ENCODE measurements around the gene SKOR2. TPM values are rescaled to one million over a fixed set of nuclear protein-coding genes. Genes with fewer than 3 reads are reported as not detected.

SKOR2 gene
- total RNA-seq, 1 experiment from 2014 or later = not detected

- H3K4me1 ChIP-seq (ENCODE audit: control insufficient read depth in 1 of 2, insufficient read depth in 2 of 2, low read length in 2 of 2) = no peaks in the 10 kb centered on the region
- no peak overlapping the region for H3K4me3 ChIP-seq (replicated peaks in 1 of 2; ENCODE audit: low read depth in 1 of 2, low read length in 2 of 2)
- H3K79me2 ChIP-seq (ENCODE audit: insufficient read depth, low read length) = no peaks in the 10 kb centered on the region
- H3K36me3 ChIP-seq (ENCODE audit: control insufficient read depth in 1 of 2, insufficient read depth in 2 of 2, low read length in 2 of 2) = no peaks in the 10 kb centered on the region
- no TSS peak for BruUV-seq (replicated peaks)
- TF ChIP-seq JUND (IDR thresholded peaks at IDR 0.05) (no peak), FOSL1 (IDR thresholded peaks at IDR 0.05; ENCODE audit: low read depth) (no peak), MAX (IDR thresholded peaks at IDR 0.05) (no peak)
- no peak for DNase-seq (ENCODE audit: low read depth, low spot score)
- peaks cover 0 to 3% of the 10 kb centered on the region in 2 experiments; a peak in 1 of 4 replicates for H3K9me3 ChIP-seq (ENCODE audit: control insufficient read depth in 1 of 2, insufficient read depth in 1 of 2, low read depth in 1 of 2, low read length in 2 of 2)
- ChIA-PET CTCF (no interaction called here), RAD21 (ENCODE audit: low non-redundant PET in 1 of 2, low total read pairs in 2 of 2, uncharacterized antibody in 2 of 2, unreplicated experiment in 2 of 2) (no interaction called here), POLR2A (no interaction called here)
- no peaks in the 10 kb centered on the region for H3K9me2 ChIP-seq (ENCODE audit: insufficient read depth)
- no peak overlapping the region for H3K9ac ChIP-seq (ENCODE audit: low read length)
- peaks cover 39% of the 10 kb centered on the region for H3K27me3 ChIP-seq (ENCODE audit: insufficient read depth, low read length)
- H2AFZ ChIP-seq (ENCODE audit: low read depth, low read length, poor library complexity, severe bottlenecking) = no peak overlapping the region
- H3K27ac ChIP-seq (ENCODE audit: low read depth, low read length) = no peak overlapping the region
- intact Hi-C loops (cut with micrococcal nuclease) = no loop called here
- no peak overlapping the region for H3K4me2 ChIP-seq (ENCODE audit: low read length)
- ATAC-seq = no peak
- no peaks in the 10 kb centered on the region for H4K20me1 ChIP-seq (ENCODE audit: insufficient read depth)
Measured at GRCh38 chr18:47248604-47249313, 2.7 kb downstream of the SKOR2 start.

GRCh38 chr18:47248115-47248603 lies 3.3 kb downstream of the SKOR2 start:
- RAD21 ChIA-PET (ENCODE audit: low non-redundant PET in 1 of 2, low total read pairs in 2 of 2, uncharacterized antibody in 2 of 2, unreplicated experiment in 2 of 2) = no interaction called here
- no peak overlapping the region for H3K27ac ChIP-seq (ENCODE audit: low read depth, low read length)
- peaks cover 0 to 3% of the 10 kb centered on the region in 2 experiments; a peak in 1 of 4 replicates for H3K9me3 ChIP-seq (ENCODE audit: control insufficient read depth in 1 of 2, insufficient read depth in 1 of 2, low read depth in 1 of 2, low read length in 2 of 2)
- TF ChIP-seq CTCF (IDR thresholded peaks at IDR 0.05 in 2 of 3, conservative IDR thresholded peaks at IDR 0.05 in 1 of 3; ENCODE audit: borderline replicate concordance in 1 of 3, insufficient read depth in 1 of 3, low read depth in 2 of 3, low read length in 2 of 3) (no peak), EGR1 (IDR thresholded peaks at IDR 0.05; ENCODE audit: low read depth) (no peak), CBX3 (IDR thresholded peaks at IDR 0.05; ENCODE audit: low read depth) (no peak), CEBPB (IDR thresholded peaks at IDR 0.05; ENCODE audit: low read depth) (no peak), RAD21 (IDR thresholded peaks at IDR 0.05; ENCODE audit: low read depth) (no peak), ATF3 (IDR thresholded peaks at IDR 0.05) (no peak), EZH2 (IDR thresholded peaks at IDR 0.05) (no peak), MAX (IDR thresholded peaks at IDR 0.05) (no peak), ELF1 (IDR thresholded peaks at IDR 0.05; ENCODE audit: borderline replicate concordance, low read depth) (no peak)
- no peaks in the 10 kb centered on the region for H3K79me2 ChIP-seq (ENCODE audit: insufficient read depth, low read length)
- no peak for ATAC-seq
- no peaks in the 10 kb centered on the region for H3K4me1 ChIP-seq (ENCODE audit: control insufficient read depth in 1 of 2, insufficient read depth in 2 of 2, low read length in 2 of 2)
- H3K4me3 ChIP-seq (replicated peaks in 1 of 2; ENCODE audit: low read depth in 1 of 2, low read length in 2 of 2) = no peak overlapping the region
- no peak overlapping the region for H2AFZ ChIP-seq (ENCODE audit: low read depth, low read length, poor library complexity, severe bottlenecking)
- H3K4me2 ChIP-seq (ENCODE audit: low read length) = no peak overlapping the region
- intact Hi-C loops (cut with micrococcal nuclease) = no loop called here
- peaks cover 42% of the 10 kb centered on the region for H3K27me3 ChIP-seq (ENCODE audit: insufficient read depth, low read length)
- BruUV-seq (replicated peaks) = no TSS peak
- H4K20me1 ChIP-seq (ENCODE audit: insufficient read depth) = no peaks in the 10 kb centered on the region
- H3K9me2 ChIP-seq (ENCODE audit: insufficient read depth) = no peaks in the 10 kb centered on the region
- CTCF ChIA-PET = no interaction called here
- POLR2A ChIA-PET = no interaction called here
- H3K36me3 ChIP-seq (ENCODE audit: control insufficient read depth in 1 of 2, insufficient read depth in 2 of 2, low read length in 2 of 2) = no peaks in the 10 kb centered on the region
- no peak overlapping the region for H3K9ac ChIP-seq (ENCODE audit: low read length)
- no peak for DNase-seq (ENCODE audit: low read depth, low spot score)

All from HCT116 (cell line).